Endodermal cell (in vitro differentiated cells): ENCODE measurements around the gene DRD2. TPM values are rescaled to one million over a fixed set of nuclear protein-coding genes. Genes with fewer than 3 reads are reported as not detected.

ENCODE experiments used
- DNase-seq: peaks from one replicate; pipeline ENCODE4 v3.0.0-alpha.2; 2017
- H3K27ac ChIP-seq: 2 replicates; pipeline ENCODE4 v1.5.1; 2013; ENCODE audit warnings: mild to moderate bottlenecking, low read depth, low read length, moderate library complexity
- H3K27me3 ChIP-seq: 2 replicates; pipeline ENCODE4 v1.6.1; 2013; ENCODE audit warnings: mild to moderate bottlenecking, low read length, moderate library complexity; ENCODE audit not compliant: insufficient read depth, control insufficient read depth, poor library complexity, severe bottlenecking
- H3K36me3 ChIP-seq: 2 replicates; pipeline ENCODE4 v1.7.0; 2013; ENCODE audit warnings: mild to moderate bottlenecking, low read length, moderate library complexity; ENCODE audit not compliant: control insufficient read depth, insufficient read depth
- H3K4me1 ChIP-seq: one replicate; pipeline ENCODE4 v1.7.0; 2013; ENCODE audit warnings: low read length; ENCODE audit not compliant: control insufficient read depth, insufficient read depth
- H3K4me3 ChIP-seq: 2 replicates; pipeline ENCODE4 v1.5.1; 2013; ENCODE audit warnings: mild to moderate bottlenecking, low read length, moderate library complexity
- H3K9ac ChIP-seq: 2 replicates; pipeline ENCODE4 v1.6.1; 2013; ENCODE audit warnings: mild to moderate bottlenecking, low read length, moderate library complexity; ENCODE audit not compliant: poor library complexity, severe bottlenecking; ENCODE audit errors: extremely low read depth
- H3K9me3 ChIP-seq: 2 replicates; pipeline ENCODE4 v1.6.1; 2013; ENCODE audit warnings: mild to moderate bottlenecking, low read length, moderate library complexity; ENCODE audit not compliant: control insufficient read depth
- H3K27ac Mint-ChIP-seq: 2 replicates; pipeline ENCODE4 v1.8.0; 2020; ENCODE audit warnings: mixed read lengths
- H3K27me3 Mint-ChIP-seq: 2 replicates; pipeline ENCODE4 v1.8.0; 2021; ENCODE audit warnings: mild to moderate bottlenecking, mixed read lengths; ENCODE audit not compliant: insufficient read depth
- H3K36me3 Mint-ChIP-seq: 2 replicates; pipeline ENCODE4 v1.8.0; 2020; ENCODE audit warnings: low read depth, mixed read lengths
- H3K4me1 Mint-ChIP-seq: 2 replicates; pipeline ENCODE4 v1.8.0; 2020; ENCODE audit warnings: mixed read lengths
- H3K4me3 Mint-ChIP-seq: 2 replicates; pipeline ENCODE4 v1.8.0; 2020; ENCODE audit warnings: mild to moderate bottlenecking, moderate library complexity, mixed read lengths
- H3K9me3 Mint-ChIP-seq: 2 replicates; pipeline ENCODE4 v1.8.0; 2020; ENCODE audit warnings: mild to moderate bottlenecking, mixed read lengths
- WGBS, 2 experiments: methylation state at CpG; one replicate each; pipeline versions ENCODE4 v1.1.5 to v1.1.7; 2013; ENCODE audit warnings: missing lambda C conversion rate in 2 of 2, mixed read lengths in 1 of 2; ENCODE audit not compliant: insufficient coverage in 1 of 2, insufficient read length in 1 of 2; 5-methylcytosine and 5-hydroxymethylcytosine counted together
- total RNA-seq, 2 donors: library from RNA; stranded (reverse); fragmentation: NEBNext Ultra II Directional in 1 of 2; extraction: Animal tissue kit (Norgen Biotek cat#: 25700) in 1 of 2; gene quantifications; 2 replicates in 1 of 2; 3 replicates in 1 of 2; pipeline ENCODE4 v1.2.1, GENCODE V29; 2021
- TF ChIP-seq, protein P1 (sequence below): fragments of 200-600 bp; sonication (generic); conservative IDR thresholded peaks from 2 replicates; pipeline ENCODE4 v1.5.0; 2021; ENCODE audit warnings: antibody characterized with exemption, mild to moderate bottlenecking

The DRD2 gene
- total RNA-seq, 2 donors from 2014 or later: 0.35 to 2.1 TPM

GRCh38 chr11:113373306-113373705, 101.9 kb downstream of the DRD2 start:
- Histone ChIP-seq H3K9me3 (no peaks in the 10 kb centered on the region), H3K9ac (no peak overlapping the region), H3K4me1 (peaks cover 31% of the 10 kb centered on the region), H3K27ac (no peak overlapping the region), H3K4me3 (no peak overlapping the region), H3K27me3 (peaks cover 25% of the 10 kb centered on the region), H3K36me3 (no peaks in the 10 kb centered on the region)
- Mint-ChIP-seq H3K4me3 (no peak overlapping the region), H3K36me3 (no peaks in the 10 kb centered on the region), H3K4me1 (peaks cover 74% of the 10 kb centered on the region), H3K27ac (no peak overlapping the region), H3K27me3 (peaks cover 29% of the 10 kb centered on the region), H3K9me3 (no peaks in the 10 kb centered on the region)
- TF ChIP-seq, protein P1, sequence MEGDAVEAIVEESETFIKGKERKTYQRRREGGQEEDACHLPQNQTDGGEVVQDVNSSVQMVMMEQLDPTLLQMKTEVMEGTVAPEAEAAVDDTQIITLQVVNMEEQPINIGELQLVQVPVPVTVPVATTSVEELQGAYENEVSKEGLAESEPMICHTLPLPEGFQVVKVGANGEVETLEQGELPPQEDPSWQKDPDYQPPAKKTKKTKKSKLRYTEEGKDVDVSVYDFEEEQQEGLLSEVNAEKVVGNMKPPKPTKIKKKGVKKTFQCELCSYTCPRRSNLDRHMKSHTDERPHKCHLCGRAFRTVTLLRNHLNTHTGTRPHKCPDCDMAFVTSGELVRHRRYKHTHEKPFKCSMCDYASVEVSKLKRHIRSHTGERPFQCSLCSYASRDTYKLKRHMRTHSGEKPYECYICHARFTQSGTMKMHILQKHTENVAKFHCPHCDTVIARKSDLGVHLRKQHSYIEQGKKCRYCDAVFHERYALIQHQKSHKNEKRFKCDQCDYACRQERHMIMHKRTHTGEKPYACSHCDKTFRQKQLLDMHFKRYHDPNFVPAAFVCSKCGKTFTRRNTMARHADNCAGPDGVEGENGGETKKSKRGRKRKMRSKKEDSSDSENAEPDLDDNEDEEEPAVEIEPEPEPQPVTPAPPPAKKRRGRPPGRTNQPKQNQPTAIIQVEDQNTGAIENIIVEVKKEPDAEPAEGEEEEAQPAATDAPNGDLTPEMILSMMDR: no peak
- WGBS, 2 experiments: 94 to 96% methylated on average over 2 to 3 of the region's 3 CpGs
- no peak for DNase-seq

DNA sequence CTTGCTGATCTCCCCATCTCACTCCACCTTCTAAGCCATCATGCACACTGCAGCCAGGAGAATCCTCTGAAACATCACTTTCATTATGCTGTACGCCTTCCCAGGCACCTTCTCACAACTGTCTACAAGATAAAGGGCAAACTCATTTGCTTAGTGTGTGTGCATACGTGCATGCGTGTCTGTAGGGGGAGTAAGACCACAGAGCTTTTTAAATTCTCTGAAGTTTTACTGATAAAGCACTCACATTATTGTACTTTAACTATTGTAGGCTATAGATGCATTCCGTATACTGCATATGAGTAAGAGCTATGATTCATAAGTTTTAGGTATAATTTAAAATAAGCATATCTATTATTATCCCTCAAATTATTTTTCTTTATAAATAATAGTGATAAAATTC, 102.9 kb downstream of the DRD2 start:
- peaks cover 39% of the 10 kb centered on the region for H3K27me3 Mint-ChIP-seq
- no peaks in the 10 kb centered on the region for H3K36me3 Mint-ChIP-seq
- Histone ChIP-seq H3K36me3 (no peaks in the 10 kb centered on the region), H3K4me3 (no peak overlapping the region), H3K27me3 (peaks cover 25% of the 10 kb centered on the region), H3K9ac (no peak overlapping the region), H3K4me1 (peaks cover 26% of the 10 kb centered on the region), H3K27ac (no peak overlapping the region), H3K9me3 (no peaks in the 10 kb centered on the region)
- H3K4me1 Mint-ChIP-seq: peaks cover 74% of the 10 kb centered on the region
- H3K4me3 Mint-ChIP-seq: no peak overlapping the region
- DNase-seq: no peak
- no peak overlapping the region for H3K27ac Mint-ChIP-seq
- no peaks in the 10 kb centered on the region for H3K9me3 Mint-ChIP-seq
- 100% methylated on average over 3 of the region's 4 CpGs for WGBS, 2 experiments
- TF ChIP-seq, protein P1: peak; percentile 52

GRCh38 chr11:113370634-113371033, 104.6 kb downstream of the DRD2 start:
- Histone ChIP-seq H3K27ac (no peak overlapping the region), H3K4me3 (no peak overlapping the region), H3K9me3 (no peaks in the 10 kb centered on the region), H3K4me1 (peaks cover 20% of the 10 kb centered on the region), H3K27me3 (peaks cover 41% of the 10 kb centered on the region), H3K9ac (no peak overlapping the region), H3K36me3 (no peaks in the 10 kb centered on the region)
- Mint-ChIP-seq H3K4me3 (no peak overlapping the region), H3K36me3 (peaks cover 2% of the 10 kb centered on the region), H3K27me3 (peaks cover 54% of the 10 kb centered on the region), H3K4me1 (peaks cover 59% of the 10 kb centered on the region), H3K27ac (no peak overlapping the region), H3K9me3 (no peaks in the 10 kb centered on the region)
- TF ChIP-seq, protein P1: no peak
- DNase-seq: no peak
- 92 to 100% methylated on average over 1 to 5 of the region's 5 CpGs for WGBS, 2 experiments
